ENCODE measurements around the gene TUT4. TPM values are rescaled to one million over a fixed set of nuclear protein-coding genes. Genes with fewer than 3 reads are reported as not detected.

The TUT4 gene
- polyA plus RNA-seq, 1 donor from 2014 or later, result 46.3 TPM

DNA sequence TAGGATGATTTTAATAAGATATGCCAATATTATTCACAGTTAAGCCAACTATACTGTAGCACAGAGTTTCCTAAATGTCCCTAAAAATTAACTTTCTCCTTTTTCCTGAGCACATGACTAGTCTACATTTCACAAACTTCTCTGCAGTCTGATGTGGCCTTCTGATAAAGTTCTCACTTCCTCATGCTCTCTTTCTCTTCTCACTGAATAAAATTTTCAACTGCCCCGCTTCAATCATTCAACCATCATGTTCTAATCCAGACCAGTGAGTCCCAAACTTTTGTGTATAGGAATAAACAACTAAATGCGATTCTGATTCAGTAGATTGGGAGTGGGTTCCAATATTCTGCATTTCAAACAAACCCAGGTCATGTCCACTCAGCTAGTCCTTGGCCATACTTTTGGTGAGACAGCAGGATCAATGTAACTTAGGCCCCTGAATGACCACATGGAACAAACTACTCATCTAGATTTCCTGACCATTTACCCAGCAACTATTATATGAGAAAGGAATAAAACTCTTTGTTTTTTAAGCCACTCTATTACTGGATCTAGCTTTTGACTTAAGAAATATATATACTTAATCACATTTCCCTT lies 20.1 kb downstream of the TUT4 start:
- Mint-ChIP-seq H3K27me3 (no peaks in the 10 kb centered on the region), H3K4me3 (peak overlapping the region; percentile 2 to 77 (median 38)), H3K27ac (peak overlapping the region; percentile 63 to 90 (median 86)), H3K36me3 (peaks cover 10% of the 10 kb centered on the region), H3K4me1 (peaks cover 45 to 54% (median 49%) of the 10 kb centered on the region in 3 donors), H3K9me3 (peaks cover 0 to 9% (median 0%) of the 10 kb centered on the region in 3 donors)

DNA sequence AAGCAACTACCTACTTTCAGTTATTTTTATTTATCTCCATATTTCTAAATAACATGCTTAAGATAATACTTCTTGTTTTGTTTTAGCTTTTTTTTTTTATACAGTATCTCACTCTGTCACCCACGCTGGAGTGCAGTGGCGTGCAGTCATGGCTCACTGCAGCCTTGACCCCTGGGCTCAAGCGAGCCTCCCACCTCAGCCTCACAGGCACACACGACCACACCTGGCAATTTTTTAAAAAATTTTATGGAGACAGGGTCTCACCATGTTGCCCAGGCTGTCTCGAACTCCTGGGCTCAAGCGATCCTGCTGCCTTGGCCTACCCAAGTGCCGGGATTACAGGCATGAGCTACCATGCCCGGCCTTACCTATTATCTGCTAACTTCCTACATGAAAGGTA lies 20.6 kb downstream of the TUT4 start:
- H3K4me3 Mint-ChIP-seq, result peak overlapping the region; percentile 2 to 77 (median 38)
- H3K4me1 Mint-ChIP-seq, result peaks cover 43 to 51% (median 47%) of the 10 kb centered on the region in 3 donors
- peaks cover 10% of the 10 kb centered on the region for H3K36me3 Mint-ChIP-seq
- H3K27me3 Mint-ChIP-seq, result no peaks in the 10 kb centered on the region
- peak overlapping the region; percentile 63 to 90 (median 86) for H3K27ac Mint-ChIP-seq
- H3K9me3 Mint-ChIP-seq, result peaks cover 0 to 9% (median 0%) of the 10 kb centered on the region in 3 donors

DNA sequence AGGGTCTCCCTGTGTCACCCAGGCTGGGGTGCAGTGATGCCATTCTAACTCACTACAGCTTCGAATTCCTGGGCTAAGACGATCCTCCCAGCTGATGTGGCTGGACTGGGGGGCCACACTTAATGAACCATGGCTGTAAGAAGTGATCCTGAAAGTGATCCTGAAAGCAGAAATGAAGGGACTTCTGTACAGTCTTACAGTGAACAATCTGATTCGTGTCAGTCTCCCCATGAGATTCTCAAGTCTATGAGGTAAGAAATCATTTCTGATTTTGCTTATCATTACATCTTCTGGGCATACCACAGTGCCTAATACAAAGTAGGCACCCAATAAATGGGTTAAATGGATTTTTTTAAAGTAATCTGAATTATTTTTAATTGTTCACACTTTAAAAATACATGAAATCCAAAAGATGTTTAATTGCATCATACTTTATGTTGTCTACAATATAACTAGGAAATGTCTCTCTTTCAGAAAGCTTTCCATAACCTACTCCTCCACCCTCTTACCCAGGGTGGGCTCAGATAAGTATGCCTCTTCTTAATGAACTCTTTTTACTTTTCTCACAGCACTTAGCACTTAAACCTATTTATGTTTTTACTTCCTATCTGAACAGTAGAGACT lies 21.5 kb downstream of the TUT4 start:
- peaks cover 11% of the 10 kb centered on the region for H3K36me3 Mint-ChIP-seq
- H3K4me1 Mint-ChIP-seq, result peaks cover 43 to 49% (median 47%) of the 10 kb centered on the region in 3 donors
- peak overlapping the region in 3 of 4 donors; percentile 38 to 85 (median 39) for H3K4me3 Mint-ChIP-seq
- no peaks in the 10 kb centered on the region for H3K27me3 Mint-ChIP-seq
- peaks cover 0 to 9% (median 0%) of the 10 kb centered on the region in 3 donors for H3K9me3 Mint-ChIP-seq
- peak overlapping the region; percentile 63 to 90 (median 86) for H3K27ac Mint-ChIP-seq

DNA sequence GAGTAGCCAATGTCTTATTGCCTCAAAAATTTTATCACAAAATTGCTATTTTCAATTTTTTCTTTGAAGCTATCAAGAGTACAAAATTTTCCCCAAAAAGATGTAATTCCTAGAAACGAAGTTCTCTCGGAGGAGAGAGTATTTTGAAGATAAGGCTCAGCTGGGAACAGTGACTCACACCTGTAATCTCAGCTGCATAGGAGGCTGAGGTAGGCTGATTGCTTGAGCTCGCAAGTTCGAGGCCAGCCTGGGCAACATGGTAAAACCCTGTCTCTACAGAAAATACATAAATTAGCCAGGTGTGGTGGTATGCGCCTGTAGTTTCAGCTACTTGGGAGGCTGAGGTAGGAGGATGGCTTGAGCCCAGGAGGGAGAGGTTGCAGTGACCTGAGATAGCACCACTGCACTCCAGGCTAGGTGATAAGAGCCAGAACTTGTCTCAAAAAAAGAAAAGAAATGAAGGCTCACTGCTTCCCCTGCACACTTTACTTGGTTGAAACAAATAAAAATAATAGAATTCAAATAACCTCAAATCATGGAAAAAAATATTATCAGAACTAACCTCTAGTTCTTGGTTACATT lies 22.2 kb downstream of the TUT4 start:
- H3K4me3 Mint-ChIP-seq, result peak overlapping the region in 1 of 4 donors; percentile 63
- peaks cover 11% of the 10 kb centered on the region for H3K36me3 Mint-ChIP-seq
- H3K27me3 Mint-ChIP-seq, result no peaks in the 10 kb centered on the region
- H3K9me3 Mint-ChIP-seq, result peaks cover 0 to 9% (median 0%) of the 10 kb centered on the region in 3 donors
- H3K27ac Mint-ChIP-seq, result peak overlapping the region; percentile 39 to 90 (median 59)
- peaks cover 43 to 49% (median 45%) of the 10 kb centered on the region in 3 donors for H3K4me1 Mint-ChIP-seq

DNA sequence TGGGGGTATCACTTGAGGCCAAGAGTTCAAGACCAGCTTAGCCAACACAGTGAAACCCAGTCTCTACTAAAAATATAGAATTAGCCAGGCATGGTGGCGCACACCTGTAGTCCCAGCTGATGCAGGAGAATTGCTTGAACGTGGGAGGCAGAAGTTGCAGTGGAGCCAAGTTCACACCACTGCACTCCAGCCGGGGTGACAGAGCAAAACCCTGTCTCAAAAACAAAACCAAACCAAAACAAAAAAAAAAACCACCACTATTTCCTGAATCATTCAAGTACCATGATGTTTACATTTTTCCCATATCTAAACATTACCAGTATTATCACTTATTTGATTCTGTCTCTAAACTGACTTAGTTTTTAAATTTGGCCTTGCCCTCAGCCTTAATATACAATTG lies 29.5 kb downstream of the TUT4 start:
- Mint-ChIP-seq H3K36me3 (peaks cover 13% of the 10 kb centered on the region), H3K4me3 (peak overlapping the region in 1 of 4 donors; percentile 22), H3K27ac (no peak overlapping the region), H3K4me1 (peaks cover 6 to 18% (median 9%) of the 10 kb centered on the region in 3 donors), H3K9me3 (no peaks in the 10 kb centered on the region), H3K27me3 (no peaks in the 10 kb centered on the region)

DNA sequence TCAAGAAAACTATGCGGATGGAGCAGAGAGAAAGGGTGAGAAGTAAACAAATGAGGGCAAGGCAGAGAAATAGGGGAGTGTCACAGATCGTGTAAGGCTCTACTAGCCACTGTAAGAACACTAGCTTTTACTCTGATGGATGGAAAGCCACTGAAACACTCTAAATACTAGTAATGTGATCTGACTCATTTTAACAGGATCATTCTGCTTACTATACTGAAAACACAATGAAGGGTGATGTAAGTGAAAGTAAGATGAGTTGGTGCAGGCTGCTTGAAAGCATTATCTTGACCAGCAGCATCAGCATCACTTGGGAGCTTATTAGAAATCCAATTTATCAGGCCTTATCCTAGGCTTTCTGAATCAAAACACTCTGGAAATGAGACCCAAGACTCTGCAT lies 32.7 kb downstream of the TUT4 start:
- peak overlapping the region in 1 of 3 donors; percentile 46 for H3K27ac Mint-ChIP-seq
- H3K9me3 Mint-ChIP-seq, result no peaks in the 10 kb centered on the region
- H3K4me1 Mint-ChIP-seq, result peaks cover 9 to 22% (median 9%) of the 10 kb centered on the region in 3 donors
- H3K4me3 Mint-ChIP-seq, result no peak overlapping the region
- no peaks in the 10 kb centered on the region for H3K27me3 Mint-ChIP-seq
- H3K36me3 Mint-ChIP-seq, result peaks cover 10% of the 10 kb centered on the region

DNA sequence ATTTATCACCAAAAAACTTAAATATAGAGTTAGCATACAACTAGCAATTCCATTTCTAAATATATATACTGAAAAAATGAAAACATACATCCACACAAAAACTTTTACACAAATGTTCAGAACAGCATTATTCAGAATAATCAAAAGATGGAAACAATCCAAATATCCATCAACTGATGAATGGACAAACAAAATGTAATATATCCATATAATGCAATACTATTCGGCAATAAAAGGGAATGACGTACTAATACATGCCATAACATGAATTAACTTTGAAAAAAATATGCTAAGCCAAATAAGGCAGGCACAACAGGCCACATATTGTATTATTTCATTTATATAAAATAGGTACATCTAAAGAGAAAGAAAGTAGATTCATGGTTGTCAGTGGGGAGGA lies 33.9 kb downstream of the TUT4 start:
- H3K4me1 Mint-ChIP-seq, result peaks cover 4 to 19% (median 9%) of the 10 kb centered on the region in 3 donors
- no peaks in the 10 kb centered on the region for H3K9me3 Mint-ChIP-seq
- no peak overlapping the region for H3K4me3 Mint-ChIP-seq
- peaks cover 7% of the 10 kb centered on the region for H3K36me3 Mint-ChIP-seq
- no peak overlapping the region for H3K27ac Mint-ChIP-seq
- H3K27me3 Mint-ChIP-seq, result no peaks in the 10 kb centered on the region

DNA sequence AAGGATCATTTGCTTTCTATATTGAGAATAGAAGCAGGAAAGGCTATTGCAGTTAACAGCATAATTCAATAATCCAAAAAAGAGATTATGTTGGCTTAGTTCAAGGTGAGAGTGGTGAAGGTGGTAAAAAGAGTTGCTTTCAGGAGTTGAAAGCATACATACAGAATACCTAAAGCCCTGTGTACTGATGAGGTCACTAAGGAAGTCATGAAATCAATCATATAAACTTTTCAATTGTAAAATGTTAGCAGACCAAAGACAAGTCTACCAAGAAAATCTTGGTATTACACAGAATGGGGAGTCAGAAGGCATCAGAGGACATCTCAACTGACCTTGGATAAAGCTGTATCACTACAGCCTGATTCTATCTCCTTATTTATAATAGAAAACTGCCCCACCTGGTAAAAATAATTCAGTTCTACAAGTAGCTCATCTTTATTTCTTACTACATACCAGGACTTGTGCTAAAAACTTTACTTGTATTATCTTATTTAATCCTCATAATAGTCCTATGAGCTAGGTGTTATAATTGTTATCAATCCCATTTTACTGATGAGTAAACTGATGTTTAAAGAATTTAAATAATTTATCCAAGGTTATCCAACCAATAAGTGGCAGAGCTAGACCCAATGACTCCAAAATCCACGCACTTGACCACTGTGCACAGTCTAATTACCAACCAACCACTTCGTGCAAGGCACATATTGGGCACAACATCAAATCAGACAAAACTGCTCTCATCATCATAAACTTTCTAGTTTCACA lies 40.9 kb downstream of the TUT4 start:
- Mint-ChIP-seq H3K9me3 (no peaks in the 10 kb centered on the region), H3K4me1 (peaks cover 4 to 9% (median 4%) of the 10 kb centered on the region in 3 donors), H3K4me3 (no peak overlapping the region), H3K27me3 (no peaks in the 10 kb centered on the region), H3K27ac (peak overlapping the region in 1 of 3 donors; percentile 48), H3K36me3 (peaks cover 2% of the 10 kb centered on the region)

DNA sequence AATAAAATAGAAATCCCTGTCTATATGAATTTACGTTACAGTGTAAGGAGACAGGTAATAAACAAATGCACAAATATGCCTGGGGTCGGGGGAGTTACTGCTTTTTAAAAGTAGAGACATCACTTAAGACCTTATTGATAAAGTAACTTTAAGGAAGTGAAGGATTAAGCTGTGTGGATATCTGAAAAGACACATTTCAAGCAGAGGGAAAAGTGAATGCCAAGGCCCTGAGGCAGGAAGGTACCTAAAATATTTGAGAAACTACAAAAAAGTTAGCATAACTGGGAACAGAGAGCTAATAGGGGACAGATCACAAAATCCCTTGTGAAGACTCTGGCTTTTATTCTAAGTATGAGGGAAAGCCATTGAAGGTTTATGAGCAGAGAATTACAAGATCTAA lies 41.5 kb downstream of the TUT4 start:
- H3K4me1 Mint-ChIP-seq, result peaks cover 4 to 9% (median 4%) of the 10 kb centered on the region in 3 donors
- no peaks in the 10 kb centered on the region for H3K9me3 Mint-ChIP-seq
- H3K4me3 Mint-ChIP-seq, result no peak overlapping the region
- H3K36me3 Mint-ChIP-seq, result peaks cover 6% of the 10 kb centered on the region
- peak overlapping the region in 1 of 3 donors; percentile 48 for H3K27ac Mint-ChIP-seq
- H3K27me3 Mint-ChIP-seq, result no peaks in the 10 kb centered on the region

DNA sequence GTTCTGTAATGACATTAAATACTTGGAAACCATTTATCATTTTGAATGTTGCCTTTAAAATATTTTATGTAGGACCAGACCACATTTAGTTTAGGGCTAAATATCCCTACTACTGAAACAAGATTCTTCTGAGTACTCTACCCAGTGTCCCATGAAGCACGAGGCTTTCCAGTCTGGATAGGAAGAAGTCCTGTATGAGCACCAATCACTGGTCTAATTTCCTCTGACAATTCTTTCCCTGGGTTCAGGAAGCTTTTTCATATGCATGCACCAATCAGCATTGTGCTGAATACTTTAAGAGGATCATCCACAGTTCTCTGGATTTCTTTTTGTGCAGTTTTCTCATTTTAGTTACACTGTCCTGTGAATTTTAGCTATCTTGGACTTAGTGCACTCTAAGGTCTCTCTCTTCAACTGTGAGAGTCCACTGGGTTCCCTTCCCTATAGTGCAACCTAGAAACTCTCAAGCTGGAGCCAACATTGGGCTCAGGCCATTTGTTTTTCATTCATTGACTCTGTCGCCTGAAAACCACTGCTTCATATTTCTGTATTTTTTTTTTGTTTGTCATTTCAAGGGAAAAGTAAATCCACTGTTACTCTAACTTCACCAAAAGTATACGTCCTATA lies 45.9 kb downstream of the TUT4 start:
- H3K36me3 Mint-ChIP-seq, result peaks cover 14% of the 10 kb centered on the region

DNA sequence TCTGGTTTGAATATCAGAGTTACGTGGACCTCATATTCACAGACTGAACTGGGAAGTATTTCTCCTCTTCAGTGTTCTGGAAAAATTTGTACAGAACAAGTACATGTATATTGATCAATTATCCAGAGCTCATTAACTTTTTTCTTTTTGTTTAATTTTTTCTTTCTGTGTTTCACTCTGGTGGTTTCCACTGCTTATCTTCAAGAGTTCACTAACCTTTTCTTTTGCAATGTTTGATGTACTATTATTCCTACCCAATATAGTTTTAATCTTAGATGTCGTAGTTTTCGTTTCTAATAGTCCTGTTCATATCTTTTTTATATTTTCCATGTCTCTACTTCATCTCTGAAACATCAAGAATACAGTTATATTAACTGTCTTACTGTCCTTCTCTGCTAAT lies 46.5 kb downstream of the TUT4 start:
- Mint-ChIP-seq H3K27ac (no peak overlapping the region), H3K36me3 (peaks cover 14% of the 10 kb centered on the region), H3K4me3 (no peak overlapping the region), H3K4me1 (peaks cover 4 to 13% (median 8%) of the 10 kb centered on the region in 3 donors), H3K27me3 (no peaks in the 10 kb centered on the region), H3K9me3 (peaks cover 0 to 3% (median 0%) of the 10 kb centered on the region in 3 donors)

More for the DNA sequence above, 45.9 kb downstream of the TUT4 start:
- Mint-ChIP-seq H3K9me3 (peaks cover 0 to 3% (median 0%) of the 10 kb centered on the region in 3 donors), H3K27ac (no peak overlapping the region), H3K4me1 (peaks cover 4 to 13% (median 10%) of the 10 kb centered on the region in 3 donors), H3K4me3 (no peak overlapping the region), H3K27me3 (no peaks in the 10 kb centered on the region)

DNA sequence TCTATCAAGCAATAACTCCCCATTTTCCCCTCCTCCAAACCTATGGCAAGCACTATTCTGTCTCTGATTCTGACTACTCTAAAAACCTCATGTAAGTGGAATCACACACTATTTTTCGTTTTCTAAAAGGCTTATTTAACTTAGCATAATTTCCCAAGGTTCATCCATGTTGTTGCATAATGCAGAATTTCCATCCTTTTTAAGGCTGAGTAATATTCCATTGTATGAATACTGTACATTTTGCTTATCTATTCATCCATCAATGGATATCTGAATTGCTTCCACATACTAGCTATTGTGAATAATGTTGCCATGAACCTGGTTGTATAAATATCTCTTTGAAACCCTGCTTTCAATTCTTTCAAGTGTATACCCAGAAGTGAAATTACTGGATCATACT lies 48.2 kb downstream of the TUT4 start:
- Mint-ChIP-seq H3K9me3 (peaks cover 0 to 3% (median 0%) of the 10 kb centered on the region in 3 donors), H3K4me3 (no peak overlapping the region), H3K27me3 (no peaks in the 10 kb centered on the region), H3K36me3 (peaks cover 14% of the 10 kb centered on the region), H3K27ac (peak overlapping the region in 1 of 3 donors; percentile 71), H3K4me1 (peaks cover 4 to 13% (median 6%) of the 10 kb centered on the region in 3 donors)

DNA sequence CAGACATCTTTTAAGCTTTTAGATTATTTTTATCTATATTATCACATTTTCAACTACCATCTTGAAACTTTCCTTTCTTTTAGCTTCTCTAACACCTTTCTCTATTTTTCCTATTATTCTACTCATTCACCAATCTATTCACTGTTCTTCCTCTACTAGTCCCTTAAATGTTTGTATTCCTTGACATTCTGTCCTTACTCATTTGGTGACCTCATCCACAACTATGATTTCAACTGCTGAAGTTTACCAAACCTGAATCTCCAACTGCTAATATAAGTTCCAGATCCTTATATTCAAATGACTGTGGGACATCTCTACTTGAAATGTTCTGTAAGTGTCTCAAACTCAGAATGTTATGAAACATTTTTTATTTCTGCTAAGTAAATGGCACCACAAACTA lies 49.2 kb downstream of the TUT4 start:
- Mint-ChIP-seq H3K9me3 (peaks cover 0 to 3% (median 0%) of the 10 kb centered on the region in 3 donors), H3K36me3 (peaks cover 13% of the 10 kb centered on the region), H3K27me3 (no peaks in the 10 kb centered on the region), H3K27ac (no peak overlapping the region), H3K4me3 (no peak overlapping the region), H3K4me1 (peaks cover 6 to 9% (median 6%) of the 10 kb centered on the region in 3 donors)

DNA sequence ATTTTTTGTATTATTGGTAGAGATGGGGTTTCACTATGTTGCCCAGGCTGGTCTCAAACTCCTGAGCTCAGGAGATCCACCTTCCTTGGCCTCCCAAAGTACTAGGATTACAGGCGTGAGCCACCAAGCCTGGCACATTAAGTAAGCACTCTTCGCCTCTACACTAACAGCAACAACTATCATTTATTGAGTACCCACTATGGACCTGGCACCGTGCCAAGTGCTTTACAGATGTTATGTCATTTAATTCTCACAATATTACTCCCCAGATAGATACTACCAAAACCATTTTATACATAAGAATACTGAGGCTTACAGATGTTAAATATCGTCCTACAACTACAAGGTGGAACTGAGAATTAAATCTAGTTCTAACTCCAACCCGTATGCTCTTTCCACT lies 50.1 kb downstream of the TUT4 start:
- Mint-ChIP-seq H3K4me3 (no peak overlapping the region), H3K27ac (no peak overlapping the region), H3K9me3 (peaks cover 0 to 3% (median 0%) of the 10 kb centered on the region in 3 donors)

More for the DNA sequence above, 50.1 kb downstream of the TUT4 start:
- H3K4me1 Mint-ChIP-seq, result peaks cover 4 to 9% (median 6%) of the 10 kb centered on the region in 3 donors
- H3K27me3 Mint-ChIP-seq, result no peaks in the 10 kb centered on the region
- H3K36me3 Mint-ChIP-seq, result peaks cover 13% of the 10 kb centered on the region
